ENCODE results near the gene PLAAT1.

- TF ChIP-seq ZNF274 (IDR thresholded peaks at IDR 0.05; ENCODE audit: low read depth, low read length): no peak
- TF ChIP-seq SUZ12 (IDR thresholded peaks at IDR 0.05; ENCODE audit: extremely low read depth, insufficient read depth, insufficient read length): no peak
- TF ChIP-seq YY1 (IDR thresholded peaks at IDR 0.05; ENCODE audit: insufficient read depth, insufficient read length): no peak
These were observed 29.8 kb upstream of the PLAAT1 start for GRCh38 chr3:193211173-193211572.

Measured in NT2/D1 (cell line).